ENCODE data around the gene TUBA3E.
"Not testable (repeated sequence)": the region's sequence is repeated elsewhere in the genome, so short reads cannot be mapped to it uniquely, and the experiment has no call there.

The TUBA3E gene

DNA sequence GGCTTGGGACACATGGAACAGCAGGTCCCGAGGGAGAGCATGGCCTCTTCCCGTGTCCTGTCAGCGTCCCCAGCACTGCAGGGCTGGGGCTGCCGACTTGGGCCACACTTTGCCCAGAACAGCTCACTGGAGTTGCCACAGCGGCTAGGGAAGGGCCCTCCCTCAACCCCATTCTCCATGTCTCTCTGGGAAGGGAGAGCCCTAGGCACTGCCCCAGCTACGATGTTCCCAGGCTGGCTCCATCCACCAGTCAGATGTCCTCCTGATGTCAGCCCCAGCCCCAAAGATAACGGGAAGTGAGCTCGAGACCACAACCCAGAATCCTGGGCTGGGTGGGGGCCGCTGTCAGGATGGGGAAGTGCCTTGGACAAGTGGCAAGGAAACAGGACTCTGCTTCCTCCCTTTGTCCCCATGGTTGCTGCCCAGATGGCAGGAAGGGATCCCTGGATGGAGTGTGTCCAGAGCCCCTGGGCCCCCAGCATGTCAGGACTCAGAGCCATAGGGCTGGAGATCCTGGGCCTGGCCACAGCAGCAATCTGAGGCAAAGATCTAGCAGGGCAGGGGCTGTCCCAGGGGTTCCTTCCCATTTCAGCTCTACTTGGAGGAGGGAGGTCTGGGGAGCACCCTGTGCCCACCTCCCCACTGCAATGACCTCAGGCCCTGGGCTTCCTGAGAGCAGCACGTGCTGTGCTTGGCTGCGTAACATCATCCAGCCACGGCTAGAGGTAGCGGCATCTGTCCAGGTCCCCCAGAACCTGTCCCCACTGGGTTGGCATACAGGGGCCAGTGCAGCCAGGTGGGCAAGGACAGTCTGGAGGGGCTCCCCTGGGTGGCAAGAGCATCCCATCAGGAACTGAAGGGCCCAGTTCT, 55.6 kb downstream of the TUBA3E start:
- not testable (repeated sequence) for FAIRE-seq
